ENCODE measurements around the gene CCDC137.

The CCDC137 gene

GRCh38 chr17:81683208-81683583, 16.7 kb downstream of the CCDC137 start:
- DNase-seq (ENCODE audit: low spot score), result no peak

- peak; percentile 96 for DNase-seq (ENCODE audit: low spot score)
Observed at GRCh38 chr17:81683584-81684441, 17.3 kb downstream of the CCDC137 start, which contains the start of the genes ARL16 and HGS. ARL16 (minus strand) TSS chr17:81683797; CDS start chr17:81683753, 44 bp downstream. HGS (plus strand) TSS chr17:81684011; CDS start chr17:81684067, 56 bp downstream.

DNA sequence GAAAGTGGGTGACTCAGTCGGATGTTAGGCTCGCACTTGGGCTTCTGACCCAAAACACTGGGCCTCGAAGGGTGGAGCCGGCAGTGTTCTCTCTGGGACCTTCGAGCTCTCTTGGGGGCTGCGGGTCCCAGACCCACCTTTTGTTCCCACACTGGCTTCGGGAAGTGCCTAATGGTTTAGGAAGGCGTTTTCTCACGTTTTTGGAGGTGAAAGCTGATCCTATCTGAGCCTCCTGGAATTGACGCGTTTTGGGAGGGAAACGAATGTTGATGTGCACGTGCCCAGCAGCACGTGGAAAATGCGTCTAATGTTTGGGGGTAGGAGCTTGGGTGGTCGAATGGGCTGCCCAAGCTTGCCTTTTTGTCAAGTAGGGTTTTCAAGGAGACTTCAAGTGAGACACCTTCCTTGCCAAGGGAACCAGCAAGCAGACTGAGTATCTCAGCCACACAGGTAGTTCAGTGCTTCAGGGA, 17.9 kb downstream of the CCDC137 start:
- no peak for DNase-seq (ENCODE audit: low spot score)

DNA sequence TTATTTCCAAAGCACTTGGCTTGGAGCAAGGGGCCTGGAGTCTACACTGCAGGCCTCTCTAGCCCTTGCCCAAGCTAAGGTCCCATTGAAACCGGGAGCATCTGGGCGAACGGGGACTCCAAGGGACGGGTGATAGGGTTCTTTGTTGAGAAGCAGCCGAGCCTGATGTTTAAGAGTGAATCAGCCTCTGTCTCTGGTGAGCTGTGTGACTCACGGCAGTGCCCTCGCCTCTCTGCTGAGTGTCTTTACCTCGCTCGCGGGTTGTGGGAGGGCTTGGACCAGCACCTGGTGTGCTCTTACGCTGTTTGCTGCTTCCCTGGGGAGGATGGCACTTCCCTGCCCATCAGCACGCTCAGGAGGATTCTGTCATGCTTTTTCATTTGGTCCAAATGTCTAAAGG, 18.6 kb downstream of the CCDC137 start:
- no peak for DNase-seq (ENCODE audit: low spot score)

- no peak for DNase-seq (ENCODE audit: low spot score)
Observed at GRCh38 chr17:81686614-81687013, 20.1 kb downstream of the CCDC137 start.

GRCh38 chr17:81687770-81688541, 21.4 kb downstream of the CCDC137 start:
- no peak for DNase-seq (ENCODE audit: low spot score)

- no peak for DNase-seq (ENCODE audit: low spot score)
Observed at GRCh38 chr17:81688616-81689015, 22.1 kb downstream of the CCDC137 start.

DNA sequence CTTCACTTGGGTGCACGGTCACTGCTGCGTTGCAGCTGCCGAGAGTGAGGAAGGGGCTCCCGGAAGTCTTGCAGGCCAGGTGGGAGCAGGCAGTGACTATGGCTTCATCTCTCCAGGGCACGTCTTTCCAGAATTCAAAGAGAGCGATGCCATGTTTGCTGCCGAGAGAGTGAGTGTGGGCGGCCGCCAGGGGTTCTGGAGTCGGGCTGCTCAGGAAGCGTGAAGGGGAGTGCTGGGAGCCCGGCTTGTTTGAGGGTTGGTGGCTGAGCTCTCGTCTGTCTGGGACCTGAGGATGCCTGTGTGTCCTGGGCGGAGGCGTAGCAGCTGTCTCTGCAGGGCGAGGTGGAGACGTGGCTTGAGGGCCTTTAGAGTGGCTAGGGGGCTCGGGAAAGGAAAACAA, 23.5 kb downstream of the CCDC137 start:
- no peak for DNase-seq (ENCODE audit: low spot score)

GRCh38 chr17:81690549-81690948, 24.0 kb downstream of the CCDC137 start:
- no peak for DNase-seq (ENCODE audit: low spot score)

GRCh38 chr17:81691196-81691595, 24.7 kb downstream of the CCDC137 start:
- DNase-seq (ENCODE audit: low spot score), result no peak

DNA sequence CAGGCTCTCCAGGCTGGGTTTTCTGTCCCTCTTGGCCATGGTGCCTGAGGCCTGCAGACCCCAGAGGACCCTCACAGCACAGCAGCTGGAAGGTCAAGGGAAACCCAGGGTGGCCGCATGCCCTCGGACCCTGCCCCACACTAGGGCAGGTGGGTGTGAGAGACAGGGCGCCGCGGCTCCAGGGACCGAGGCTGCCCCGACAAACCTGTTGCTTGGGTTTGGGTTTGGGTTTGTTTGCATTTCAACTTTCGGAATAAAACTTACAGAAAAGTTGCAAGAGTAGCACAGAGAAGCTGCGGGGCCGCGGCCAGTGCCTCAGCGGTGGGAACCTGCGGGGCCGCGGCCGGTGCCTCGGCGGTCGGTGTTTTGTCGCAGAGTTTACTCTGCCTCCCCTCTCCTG, 25.1 kb downstream of the CCDC137 start:
- no peak for DNase-seq (ENCODE audit: low spot score)

DNA sequence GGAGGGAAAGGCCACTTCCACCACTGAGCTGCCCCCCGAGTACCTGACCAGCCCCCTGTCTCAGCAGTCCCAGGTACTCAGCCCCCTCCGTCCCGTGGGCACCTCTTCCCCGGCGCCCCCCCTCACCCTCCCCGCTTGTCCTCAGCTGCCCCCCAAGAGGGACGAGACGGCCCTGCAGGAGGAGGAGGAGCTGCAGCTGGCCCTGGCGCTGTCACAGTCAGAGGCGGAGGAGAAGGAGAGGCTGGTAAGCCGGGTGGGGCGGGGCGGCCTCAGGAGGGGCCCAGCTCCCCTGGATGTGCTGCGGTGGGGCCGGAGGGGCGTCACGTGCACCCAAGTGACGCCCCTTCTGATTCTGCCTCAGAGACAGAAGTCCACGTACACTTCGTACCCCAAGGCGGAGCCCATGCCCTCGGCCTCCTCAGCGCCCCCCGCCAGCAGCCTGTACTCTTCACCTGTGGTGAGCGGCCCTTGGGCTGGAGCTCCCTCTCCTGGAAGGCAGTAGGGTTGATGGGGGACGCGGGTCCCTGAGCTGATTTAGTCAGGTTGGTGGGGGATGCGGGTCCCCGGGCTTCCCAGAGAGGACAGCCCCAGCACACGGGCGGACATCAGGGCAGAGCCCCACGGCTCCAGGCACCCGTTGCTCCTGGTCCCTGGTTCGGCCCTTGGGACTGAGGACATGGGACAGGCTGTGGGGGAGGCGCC, 27.1 kb downstream of the CCDC137 start:
- no peak for DNase-seq (ENCODE audit: low spot score)

DNA sequence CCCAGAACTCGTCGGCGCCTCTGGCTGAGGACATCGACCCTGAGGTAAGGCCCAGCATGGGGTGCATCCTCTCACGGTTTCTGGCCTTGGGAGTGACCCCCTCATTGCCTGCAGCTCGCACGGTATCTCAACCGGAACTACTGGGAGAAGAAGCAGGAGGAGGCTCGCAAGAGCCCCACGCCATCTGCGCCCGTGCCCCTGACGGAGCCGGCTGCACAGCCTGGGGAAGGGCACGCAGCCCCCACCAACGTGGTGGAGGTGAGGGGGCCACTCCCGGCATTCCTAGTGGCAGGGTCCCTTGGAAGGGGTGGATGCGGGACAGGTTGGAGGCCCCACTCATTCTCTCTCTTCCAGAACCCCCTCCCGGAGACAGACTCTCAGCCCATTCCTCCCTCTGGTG, 28.3 kb downstream of the CCDC137 start:
- no peak for DNase-seq (ENCODE audit: low spot score)

- DNase-seq (ENCODE audit: low spot score), result no peak
Observed at GRCh38 chr17:81695211-81695610, 28.7 kb downstream of the CCDC137 start.

GRCh38 chr17:81695801-81696200, 29.3 kb downstream of the CCDC137 start:
- DNase-seq (ENCODE audit: low spot score), result no peak

DNA sequence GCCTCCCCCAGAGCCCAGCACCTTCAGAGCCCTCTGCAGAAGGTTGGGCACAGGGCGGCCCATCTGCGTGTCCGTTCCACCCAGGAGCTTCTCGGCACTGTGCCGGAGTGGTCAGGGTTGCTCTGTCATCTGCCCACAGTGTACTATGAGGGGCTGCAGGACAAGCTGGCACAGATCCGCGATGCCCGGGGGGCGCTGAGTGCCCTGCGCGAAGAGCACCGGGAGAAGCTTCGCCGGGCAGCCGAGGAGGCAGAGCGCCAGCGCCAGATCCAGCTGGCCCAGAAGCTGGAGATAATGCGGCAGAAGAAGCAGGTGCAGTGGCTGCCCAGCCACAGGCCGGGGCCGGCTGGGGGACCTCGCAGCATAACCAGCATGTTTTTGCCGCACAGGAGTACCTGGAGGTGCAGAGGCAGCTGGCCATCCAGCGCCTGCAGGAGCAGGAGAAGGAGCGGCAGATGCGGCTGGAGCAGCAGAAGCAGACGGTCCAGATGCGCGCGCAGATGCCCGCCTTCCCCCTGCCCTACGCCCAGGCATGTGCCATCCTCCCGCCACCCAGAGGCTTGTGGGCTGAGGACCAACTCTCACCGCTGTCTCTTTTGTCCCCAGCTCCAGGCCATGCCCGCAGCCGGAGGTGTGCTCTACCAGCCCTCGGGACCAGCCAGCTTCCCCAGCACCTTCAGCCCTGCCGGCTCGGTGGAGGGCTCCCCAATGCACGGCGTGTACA, 29.8 kb downstream of the CCDC137 start:
- DNase-seq (ENCODE audit: low spot score), result no peak

GRCh38 chr17:81697261-81698044, 30.9 kb downstream of the CCDC137 start:
- DNase-seq (ENCODE audit: low spot score), result no peak

DNA sequence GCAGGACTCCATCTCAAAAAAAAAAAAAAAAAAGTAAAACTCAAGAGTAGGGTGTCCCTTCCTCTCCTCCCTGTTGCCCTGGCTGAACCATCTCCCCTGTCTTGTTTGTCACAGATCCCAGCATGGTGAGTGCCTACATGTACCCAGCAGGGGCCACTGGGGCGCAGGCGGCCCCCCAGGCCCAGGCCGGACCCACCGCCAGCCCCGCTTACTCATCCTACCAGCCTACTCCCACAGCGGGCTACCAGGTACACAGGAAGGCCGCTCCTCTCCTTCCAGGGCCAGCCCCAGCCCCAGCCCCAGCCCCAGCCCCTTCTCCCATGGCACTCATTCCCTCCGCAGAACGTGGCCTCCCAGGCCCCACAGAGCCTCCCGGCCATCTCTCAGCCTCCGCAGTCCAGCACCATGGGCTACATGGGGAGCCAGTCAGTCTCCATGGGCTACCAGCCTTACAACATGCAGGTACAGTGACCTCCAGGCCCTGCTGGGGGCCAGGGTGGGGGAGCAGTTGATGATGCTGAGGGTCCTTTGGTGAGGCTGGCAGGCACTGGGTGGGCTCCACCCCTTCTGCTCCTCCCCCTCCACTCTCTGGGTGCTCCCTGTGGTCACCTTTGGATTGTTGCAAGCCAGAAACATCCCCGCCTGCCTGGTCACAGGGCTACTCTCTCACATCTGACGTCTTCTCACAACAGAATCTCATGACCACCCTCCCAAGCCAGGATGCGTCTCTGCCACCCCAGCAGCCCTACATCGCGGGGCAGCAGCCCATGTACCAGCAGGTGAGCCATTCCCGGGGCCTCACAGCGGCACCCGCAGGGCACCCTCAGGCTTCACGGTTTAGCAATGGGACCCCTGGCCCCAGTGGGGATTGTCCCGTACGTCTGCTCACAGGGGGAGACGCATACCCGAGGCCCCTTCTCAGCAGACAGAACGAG, 34.1 kb downstream of the CCDC137 start:
- DNase-seq (ENCODE audit: low spot score), result no peak

GRCh38 chr17:81701288-81702071, 34.9 kb downstream of the CCDC137 start:
- DNase-seq (ENCODE audit: low spot score), result no peak

All from CD4-positive, alpha-beta T cell treated with Interleukin-6 at 100 ng/mL for 8 hours (primary cell).